GM23248 (cell line): Measurements from ENCODE around the gene SPRN. TPM values are rescaled to one million over a fixed set of nuclear protein-coding genes. Genes with fewer than 3 reads are reported as not detected.
"Not testable (repeated sequence)": the region's sequence is repeated elsewhere in the genome, so short reads cannot be mapped to it uniquely, and the experiment has no call there.

ENCODE experiments used
- DNase-seq: peaks from one replicate; pipeline ENCODE4 v3.0.0-alpha.2; 2015
- H2AFZ ChIP-seq: fragments of 200-600 bp; sonication (generic); 2 replicates; pipeline ENCODE4 v1.6.1; 2016; ENCODE audit warnings: antibody characterized with exemption
- H3F3A ChIP-seq: fragments of 200-600 bp; sonication (generic); 2 replicates; pipeline ENCODE4 v1.6.1; 2016; ENCODE audit warnings: mild to moderate bottlenecking, antibody characterized with exemption, mixed run types; ENCODE audit not compliant: insufficient read depth
- H3K27ac ChIP-seq: fragments of 200-600 bp; sonication (generic); 2 replicates; pipeline ENCODE4 v1.5.1; 2016; ENCODE audit warnings: mild to moderate bottlenecking
- H3K27me3 ChIP-seq: fragments of 200-600 bp; sonication (generic); replicated peaks from 2 replicates; pipeline ENCODE4 v1.6.1; 2016; ENCODE audit warnings: mild to moderate bottlenecking; ENCODE audit not compliant: insufficient read depth
- H3K36me3 ChIP-seq: fragments of 200-600 bp; sonication (generic); 2 replicates; pipeline ENCODE4 v1.6.1; 2016; ENCODE audit warnings: low read depth, mild to moderate bottlenecking
- H3K4me1 ChIP-seq: fragments of 200-600 bp; sonication (generic); 2 replicates; pipeline ENCODE4 v1.6.1; 2016; ENCODE audit warnings: mild to moderate bottlenecking; ENCODE audit not compliant: insufficient read depth
- H3K4me2 ChIP-seq: fragments of 200-600 bp; sonication (generic); one replicate; pipeline ENCODE4 v1.6.1; 2016; ENCODE audit warnings: mild to moderate bottlenecking; ENCODE audit not compliant: unreplicated experiment
- H3K4me3 ChIP-seq: fragments of 200-600 bp; sonication (generic); 2 replicates; pipeline ENCODE4 v1.5.1; 2016; ENCODE audit warnings: mild to moderate bottlenecking
- H3K79me2 ChIP-seq: fragments of 200-600 bp; sonication (generic); 2 replicates; pipeline ENCODE4 v1.6.1; 2016; ENCODE audit warnings: mild to moderate bottlenecking; ENCODE audit not compliant: insufficient read depth
- H3K9ac ChIP-seq: fragments of 200-600 bp; sonication (generic); 2 replicates; pipeline ENCODE4 v1.6.1; 2016; ENCODE audit warnings: mild to moderate bottlenecking
- H3K9me2 ChIP-seq: fragments of 200-600 bp; sonication (generic); 2 replicates; pipeline ENCODE4 v1.6.1; 2016; ENCODE audit warnings: mixed run types, mild to moderate bottlenecking, moderate library complexity; ENCODE audit not compliant: insufficient read depth
- H3K9me3 ChIP-seq: fragments of 200-600 bp; sonication (generic); one replicate; pipeline ENCODE4 v1.6.1; 2017; ENCODE audit warnings: low read depth
- H4K20me1 ChIP-seq: fragments of 200-600 bp; sonication (generic); 2 replicates; pipeline ENCODE4 v1.6.0; 2016; ENCODE audit not compliant: insufficient read depth
- EZH2 ChIP-seq: fragments of 200-600 bp; sonication (generic); IDR thresholded peaks from 2 replicates; pipeline ENCODE4 v1.6.1; 2018; ENCODE audit warnings: antibody characterized with exemption, mild to moderate bottlenecking; ENCODE audit not compliant: insufficient read depth, poor library complexity, severe bottlenecking
- EZH2phosphoT487 ChIP-seq: fragments of 200-600 bp; sonication (generic); IDR thresholded peaks from 2 replicates; pipeline ENCODE4 v1.6.1; 2018; ENCODE audit warnings: antibody characterized with exemption, moderate library complexity, mild to moderate bottlenecking, low read depth; ENCODE audit not compliant: insufficient read depth
- WGBS, 2 experiments: methylation state at CpG; one replicate each; pipeline ENCODE4 v1.1.6; 2015 to 2017; ENCODE audit warnings: low lambda C conversion rate in 2 of 2, low coverage in 1 of 2; ENCODE audit errors: missing lambda C conversion rate in 2 of 2; 5-methylcytosine and 5-hydroxymethylcytosine counted together
- in situ Hi-C: fragments of 300-500 bp; cut with MboI; formaldehyde crosslinking; loops from 2 replicates; pipeline ENCODE4 v1.15.0; 2020
- polyA plus RNA-seq: library from polyadenylated mRNA; unstranded; fragments of >200 nt; fragmentation: Nextera tagmentation; extraction: Ambion mirVana; gene quantifications from 2 replicates; pipeline ENCODE4 v1.2.1, GENCODE V29; 2016
- total RNA-seq: library from RNA; depleted of rRNA; stranded (reverse); fragments of >200 nt; shearing (Covaris generic); gene quantifications from 2 replicates; pipeline ENCODE4 v1.2.3, GENCODE V29; 2014

SPRN gene
- total and polyA plus RNA-seq, 2 experiments from 2014 or later = 0.22 to 0.34 TPM

GRCh38 chr10:133424102-133424501 is 323 bp downstream of the SPRN start:
- H3K27ac ChIP-seq, H3K4me3 ChIP-seq, H3K4me2 ChIP-seq, H3K9me2 ChIP-seq, H4K20me1 ChIP-seq, H3K9me3 ChIP-seq, in situ Hi-C loops, H3K27me3 ChIP-seq, H3K79me2 ChIP-seq, DNase-seq, H3K36me3 ChIP-seq, H3K9ac ChIP-seq, H3F3A ChIP-seq, H3K4me1 ChIP-seq, H2AFZ ChIP-seq: not testable (repeated sequence)
- WGBS, 2 experiments = no CpG with 5 or more reads among the region's 46 CpGs

GRCh38 chr10:133422807-133423771 is 1.3 kb downstream of the SPRN start:
- WGBS, 2 experiments = 25 to 35% methylated on average over 34 to 65 of the region's 88 CpGs
- peak; percentile 18 for DNase-seq
- Histone ChIP-seq H3K27me3 (no peaks in the 10 kb centered on the region), H3K4me1 (no peaks in the 10 kb centered on the region), H2AFZ (no peak overlapping the region), H3K9ac (no peak overlapping the region), H4K20me1 (no peaks in the 10 kb centered on the region), H3K9me3 (no peaks in the 10 kb centered on the region), H3K4me3 (no peak overlapping the region), H3K36me3 (no peaks in the 10 kb centered on the region; the same call in 1 of the 2 replicates), H3K27ac (no peak overlapping the region), H3K79me2 (no peaks in the 10 kb centered on the region), H3F3A (no peaks in the 10 kb centered on the region), H3K4me2 (peak overlapping the region; percentile 32), H3K9me2 (no peaks in the 10 kb centered on the region)
- TF ChIP-seq EZH2 (no peak), EZH2phosphoT487 (no peak)
- in situ Hi-C loops = no loop called here

- H3F3A ChIP-seq = no peaks in the 10 kb centered on the region
- H3K4me2 ChIP-seq = no peak overlapping the region
- no peak overlapping the region for H2AFZ ChIP-seq
- in situ Hi-C loops = no loop called here
- H3K9me2 ChIP-seq = no peaks in the 10 kb centered on the region
- 81 to 85% methylated on average over 16 of the region's 16 CpGs for WGBS, 2 experiments
- H3K9me3 ChIP-seq = no peaks in the 10 kb centered on the region
- no peaks in the 10 kb centered on the region for H3K79me2 ChIP-seq
- no peak overlapping the region for H3K27ac ChIP-seq
- TF ChIP-seq EZH2 (no peak), EZH2phosphoT487 (no peak)
- no peak overlapping the region for H3K9ac ChIP-seq
- DNase-seq = no peak
- no peak overlapping the region for H3K4me3 ChIP-seq
- no peaks in the 10 kb centered on the region; the same call in 1 of the 2 replicates for H3K36me3 ChIP-seq
- H3K27me3 ChIP-seq = no peaks in the 10 kb centered on the region
- no peaks in the 10 kb centered on the region for H3K4me1 ChIP-seq
- H4K20me1 ChIP-seq = no peaks in the 10 kb centered on the region
These were observed 2.1 kb downstream of the SPRN start for GRCh38 chr10:133422223-133422806.

DNA sequence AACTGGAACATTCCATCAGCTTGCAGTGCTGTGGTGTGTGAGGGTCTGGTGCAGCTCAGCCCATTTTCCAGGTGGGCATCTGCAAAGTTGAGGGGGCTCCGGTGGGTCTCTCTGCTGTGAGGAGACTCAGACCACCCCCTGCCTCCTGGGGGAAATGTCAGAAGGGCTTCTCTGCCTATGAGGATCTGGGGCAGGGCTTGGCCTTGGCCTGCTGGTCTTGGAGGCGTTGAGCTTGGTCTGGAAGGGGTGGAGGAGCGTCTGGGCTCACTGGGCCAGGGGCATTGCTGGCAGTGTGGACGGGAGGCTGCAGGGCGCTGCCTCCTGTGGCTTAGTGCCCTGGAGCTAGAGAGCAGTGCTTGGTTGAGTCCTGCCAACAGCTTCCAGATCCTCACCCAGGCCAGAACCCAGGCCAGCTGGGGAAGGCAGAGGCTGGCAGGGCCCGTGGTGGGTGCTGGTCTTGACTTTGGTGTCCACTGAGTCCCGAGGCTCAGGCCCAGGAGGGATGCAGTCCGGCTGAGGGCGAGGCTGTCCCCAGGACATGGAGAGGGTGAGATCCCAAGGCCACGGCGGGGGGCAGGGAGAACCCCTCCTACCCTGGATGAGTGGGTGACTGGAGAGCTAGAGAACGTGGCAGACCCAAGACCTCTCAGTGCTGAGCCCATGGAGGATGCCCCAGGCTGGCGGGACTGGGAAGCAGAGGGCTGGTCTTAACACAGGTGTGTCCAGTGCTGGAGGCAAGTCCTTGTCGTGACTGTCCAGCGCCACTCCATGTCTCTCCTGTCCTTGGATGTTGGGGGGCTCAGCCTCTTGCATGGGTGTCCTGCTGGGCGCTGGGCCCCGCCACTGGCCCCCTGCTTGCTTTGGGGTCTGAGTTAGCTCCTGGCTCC is 2.8 kb downstream of the SPRN start:
- Histone ChIP-seq H3K4me3 (no peak overlapping the region), H3K27ac (no peak overlapping the region), H3K9me2 (no peaks in the 10 kb centered on the region), H3K27me3 (no peaks in the 10 kb centered on the region), H3K4me2 (no peak overlapping the region), H4K20me1 (no peaks in the 10 kb centered on the region), H3K4me1 (no peaks in the 10 kb centered on the region), H2AFZ (no peak overlapping the region), H3K79me2 (no peaks in the 10 kb centered on the region), H3K9ac (no peak overlapping the region), H3K36me3 (no peaks in the 10 kb centered on the region; the same call in 1 of the 2 replicates), H3K9me3 (no peaks in the 10 kb centered on the region), H3F3A (no peaks in the 10 kb centered on the region)
- in situ Hi-C loops = no loop called here
- TF ChIP-seq EZH2phosphoT487 (no peak), EZH2 (no peak)
- no peak for DNase-seq
- WGBS, 2 experiments = 81 to 84% methylated on average over 13 to 15 of the region's 17 CpGs
